ENCODE measurements around the gene HCN2.

GRCh38 chr19:648305-648704 lies 58.6 kb downstream of the HCN2 start:
- TF ChIP-seq CTCF (conservative IDR thresholded peaks at IDR 0.05; ENCODE audit: low read depth, low read length) (no peak), EZH2 (IDR thresholded peaks at IDR 0.05; ENCODE audit: low read length, unreplicated experiment) (no peak), EZH2phosphoT487 (IDR thresholded peaks at IDR 0.05; ENCODE audit: borderline replicate concordance, low read length) (no peak)
